GM23248 (cell line): ENCODE data around the gene ANAPC7.
"Not testable (repeated sequence)": the region's sequence is repeated elsewhere in the genome, so short reads cannot be mapped to it uniquely, and the experiment has no call there.

Experiments used
- EZH2 ChIP-seq: fragments of 200-600 bp; sonication (generic); IDR thresholded peaks from 2 replicates; pipeline ENCODE4 v1.6.1; 2018; ENCODE audit warnings: antibody characterized with exemption, mild to moderate bottlenecking; ENCODE audit not compliant: insufficient read depth, poor library complexity, severe bottlenecking
- EZH2phosphoT487 ChIP-seq: fragments of 200-600 bp; sonication (generic); IDR thresholded peaks from 2 replicates; pipeline ENCODE4 v1.6.1; 2018; ENCODE audit warnings: antibody characterized with exemption, moderate library complexity, mild to moderate bottlenecking, low read depth; ENCODE audit not compliant: insufficient read depth

DNA sequence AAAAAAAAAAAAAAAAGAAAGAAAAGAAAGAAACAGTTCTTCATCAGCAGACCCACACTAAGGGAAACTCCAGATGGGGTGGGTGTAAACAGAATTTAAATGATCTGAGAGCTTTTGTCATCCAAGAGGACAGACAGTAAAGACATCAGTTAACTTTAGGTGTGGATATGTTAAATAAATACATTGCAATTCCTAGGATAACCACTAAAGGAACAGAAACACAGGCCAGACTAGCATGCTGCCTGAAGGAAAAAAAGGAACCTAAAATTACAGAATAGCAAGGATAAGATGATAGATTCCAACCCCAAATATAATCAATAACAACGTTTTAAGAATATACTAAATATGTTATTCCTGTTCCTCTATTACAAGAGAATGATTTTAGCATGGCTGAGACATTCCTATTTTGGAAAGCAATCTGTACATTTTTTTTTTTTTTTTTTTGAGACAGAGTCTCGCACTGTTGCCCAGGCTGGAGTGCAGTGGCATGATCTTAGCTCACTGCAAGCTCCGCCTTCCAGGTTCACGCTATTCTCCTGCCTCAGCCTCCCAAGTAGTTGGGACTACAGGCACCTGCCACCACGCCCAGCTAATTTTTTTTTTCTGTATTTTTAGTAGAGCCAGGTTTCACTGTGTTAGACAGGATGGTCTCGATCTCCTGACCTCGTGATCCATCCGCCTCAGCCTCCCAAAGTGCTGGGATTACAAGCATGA is 45.0 kb downstream of the ANAPC7 start:
- TF ChIP-seq EZH2phosphoT487, EZH2: not testable (repeated sequence)
